RWPE2 (cell line): ENCODE results near the gene SBK1.

Source experiments
- ATAC-seq: fragments of 200-7000 bp; cut with Tn5 transposase; 3 replicates; pipeline ENCODE4 v1.9.1; 2021; ENCODE audit warnings: low read depth
- DNase-seq: peaks from one replicate; pipeline ENCODE4 v3.0.0-alpha.2; 2020; ENCODE audit warnings: low spot score
- H3K27ac ChIP-seq: fragments of 450-650 bp; 2 replicates; pipeline ENCODE4 v1.5.1; 2017; ENCODE audit warnings: mild to moderate bottlenecking; ENCODE audit not compliant: poor library complexity, severe bottlenecking
- H3K27me3 ChIP-seq: fragments of 250-450 bp; sonication (Bioruptor Pico); 2 replicates; pipeline ENCODE4 v1.5.1; 2021; ENCODE audit warnings: mild to moderate bottlenecking, moderate library complexity; ENCODE audit not compliant: insufficient read depth, poor library complexity, severe bottlenecking
- H3K36me3 ChIP-seq: fragments of 250-450 bp; sonication (Bioruptor Pico); 2 replicates; pipeline ENCODE4 v1.5.1; 2020; ENCODE audit warnings: low read depth, mild to moderate bottlenecking, moderate library complexity
- H3K4me1 ChIP-seq: fragments of 250-450 bp; sonication (Bioruptor Pico); 2 replicates; pipeline ENCODE4 v1.5.1; 2021; ENCODE audit warnings: mild to moderate bottlenecking, moderate library complexity; ENCODE audit not compliant: insufficient read depth, poor library complexity, severe bottlenecking
- H3K4me3 ChIP-seq: fragments of 250-450 bp; sonication (Bioruptor Pico); 2 replicates; pipeline ENCODE4 v1.5.1; 2021; ENCODE audit warnings: mild to moderate bottlenecking, moderate library complexity; ENCODE audit not compliant: severe bottlenecking
- H3K9me3 ChIP-seq: fragments of 250-450 bp; sonication (Bioruptor Pico); 2 replicates; pipeline ENCODE4 v1.5.1; 2021; ENCODE audit warnings: mild to moderate bottlenecking, moderate library complexity; ENCODE audit not compliant: severe bottlenecking
- TF ChIP-seq, protein P1 (sequence below): fragments of 450-650 bp; IDR thresholded peaks from one replicate; pipeline ENCODE4 v1.5.1; 2017; ENCODE audit warnings: mild to moderate bottlenecking, moderate library complexity; ENCODE audit not compliant: poor library complexity, severe bottlenecking

SBK1 gene

DNA sequence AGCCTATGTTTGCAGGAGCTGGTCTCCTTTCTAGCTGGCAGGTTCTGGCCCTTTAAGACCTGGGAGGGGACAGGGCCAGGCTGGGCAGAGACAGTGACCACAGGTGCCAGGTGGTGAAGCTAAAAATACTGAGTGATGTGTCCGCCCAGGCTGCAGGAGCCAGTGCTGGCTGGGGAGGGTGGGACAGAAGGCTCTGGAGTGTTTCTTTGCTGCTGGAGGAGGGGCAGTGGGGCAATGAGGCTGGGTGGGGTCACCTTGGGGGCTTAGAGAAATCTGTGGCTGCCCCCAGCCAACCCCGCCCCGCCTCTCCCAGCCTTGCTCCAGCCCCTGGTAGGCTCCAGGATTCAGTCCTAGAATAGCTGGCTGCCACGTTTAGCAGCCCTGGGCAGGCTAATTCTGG is 30.4 kb upstream of the SBK1 start:
- Histone ChIP-seq H3K4me1 (no peaks in the 10 kb centered on the region), H3K27me3 (no peaks in the 10 kb centered on the region), H3K9me3 (no peaks in the 10 kb centered on the region), H3K4me3 (no peak overlapping the region), H3K27ac (no peak overlapping the region), H3K36me3 (no peaks in the 10 kb centered on the region)
- DNase-seq: no peak
- ATAC-seq: 0 out of 3 replicates have a peak, but pooled peaks have one; percentile 28
- TF ChIP-seq, protein P1, sequence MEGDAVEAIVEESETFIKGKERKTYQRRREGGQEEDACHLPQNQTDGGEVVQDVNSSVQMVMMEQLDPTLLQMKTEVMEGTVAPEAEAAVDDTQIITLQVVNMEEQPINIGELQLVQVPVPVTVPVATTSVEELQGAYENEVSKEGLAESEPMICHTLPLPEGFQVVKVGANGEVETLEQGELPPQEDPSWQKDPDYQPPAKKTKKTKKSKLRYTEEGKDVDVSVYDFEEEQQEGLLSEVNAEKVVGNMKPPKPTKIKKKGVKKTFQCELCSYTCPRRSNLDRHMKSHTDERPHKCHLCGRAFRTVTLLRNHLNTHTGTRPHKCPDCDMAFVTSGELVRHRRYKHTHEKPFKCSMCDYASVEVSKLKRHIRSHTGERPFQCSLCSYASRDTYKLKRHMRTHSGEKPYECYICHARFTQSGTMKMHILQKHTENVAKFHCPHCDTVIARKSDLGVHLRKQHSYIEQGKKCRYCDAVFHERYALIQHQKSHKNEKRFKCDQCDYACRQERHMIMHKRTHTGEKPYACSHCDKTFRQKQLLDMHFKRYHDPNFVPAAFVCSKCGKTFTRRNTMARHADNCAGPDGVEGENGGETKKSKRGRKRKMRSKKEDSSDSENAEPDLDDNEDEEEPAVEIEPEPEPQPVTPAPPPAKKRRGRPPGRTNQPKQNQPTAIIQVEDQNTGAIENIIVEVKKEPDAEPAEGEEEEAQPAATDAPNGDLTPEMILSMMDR: no peak

DNA sequence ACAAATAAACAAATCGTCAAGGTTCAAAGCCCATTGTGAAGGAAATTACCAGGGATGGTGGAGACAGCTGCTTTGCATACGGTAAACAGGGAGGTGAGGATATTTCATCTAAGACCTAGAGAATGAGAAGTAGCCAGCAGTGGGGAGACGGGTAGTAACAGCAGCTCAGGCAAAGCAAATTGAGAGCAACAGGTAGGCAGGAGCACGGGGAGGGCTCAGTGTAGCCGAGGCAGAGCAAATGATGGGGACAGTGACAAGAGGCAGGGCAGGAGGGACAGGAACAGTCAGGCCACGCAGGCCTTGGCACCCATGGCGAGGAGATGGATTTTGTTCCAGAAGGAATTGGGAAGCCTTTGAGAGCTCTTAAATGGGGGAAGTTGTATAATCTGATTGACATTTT is 29.0 kb upstream of the SBK1 start:
- Histone ChIP-seq H3K27ac (no peak overlapping the region), H3K36me3 (no peaks in the 10 kb centered on the region), H3K27me3 (no peaks in the 10 kb centered on the region), H3K4me3 (no peak overlapping the region), H3K4me1 (no peaks in the 10 kb centered on the region), H3K9me3 (no peaks in the 10 kb centered on the region)
- ATAC-seq (no peak), DNase-seq (no peak)
- TF ChIP-seq, protein P1: no peak

DNA sequence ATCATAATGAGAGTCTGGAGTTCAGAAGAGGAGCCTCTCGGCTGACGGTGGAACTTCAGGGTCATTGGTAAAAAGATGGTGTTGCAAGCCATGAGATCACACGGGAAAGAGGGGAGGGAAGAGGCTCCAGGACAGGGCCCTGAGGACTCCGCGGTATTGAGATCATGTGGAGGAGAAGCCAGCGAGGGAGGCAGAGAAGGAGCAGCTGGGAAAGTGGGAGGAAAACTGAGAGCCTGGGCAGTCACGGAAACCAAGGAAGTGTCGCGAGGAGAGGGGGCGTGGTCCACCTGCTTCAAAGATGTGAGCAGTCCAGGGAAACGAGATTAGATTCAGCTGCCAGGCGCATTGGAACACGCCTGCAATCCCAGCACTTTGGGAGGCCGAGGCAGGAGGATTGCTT is 27.7 kb upstream of the SBK1 start:
- H3K4me3 ChIP-seq: no peak overlapping the region
- no peaks in the 10 kb centered on the region for H3K4me1 ChIP-seq
- H3K27ac ChIP-seq: no peak overlapping the region
- no peak for DNase-seq
- no peaks in the 10 kb centered on the region for H3K9me3 ChIP-seq
- peak; percentile 21; the same call in 1 of the 3 replicates for ATAC-seq
- H3K36me3 ChIP-seq: no peaks in the 10 kb centered on the region
- no peaks in the 10 kb centered on the region for H3K27me3 ChIP-seq
- TF ChIP-seq, protein P1: no peak

DNA sequence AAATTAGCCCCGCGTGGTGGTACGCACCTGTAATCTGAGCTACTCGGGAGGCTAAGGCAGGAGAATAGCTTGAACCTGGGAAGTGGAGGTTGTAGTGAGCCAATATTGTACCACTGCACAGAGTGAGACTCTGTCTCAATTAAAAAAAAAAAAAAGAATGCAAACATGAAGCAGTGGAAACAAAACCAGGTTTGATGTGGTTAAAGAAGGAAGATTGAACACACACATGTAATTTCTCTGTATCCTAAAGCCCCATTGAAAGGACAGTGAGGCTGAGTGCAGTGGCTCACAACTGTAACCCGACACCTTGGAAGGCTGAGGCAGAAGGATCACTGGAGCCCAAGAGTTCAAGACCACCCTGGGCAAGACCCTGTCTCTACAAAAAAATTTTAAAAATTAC is 26.5 kb upstream of the SBK1 start:
- TF ChIP-seq, protein P1: no peak
- Histone ChIP-seq H3K27ac (no peak overlapping the region), H3K4me1 (no peaks in the 10 kb centered on the region), H3K4me3 (no peak overlapping the region), H3K36me3 (no peaks in the 10 kb centered on the region), H3K27me3 (no peaks in the 10 kb centered on the region), H3K9me3 (no peaks in the 10 kb centered on the region)
- DNase-seq (no peak), ATAC-seq (no peak)

DNA sequence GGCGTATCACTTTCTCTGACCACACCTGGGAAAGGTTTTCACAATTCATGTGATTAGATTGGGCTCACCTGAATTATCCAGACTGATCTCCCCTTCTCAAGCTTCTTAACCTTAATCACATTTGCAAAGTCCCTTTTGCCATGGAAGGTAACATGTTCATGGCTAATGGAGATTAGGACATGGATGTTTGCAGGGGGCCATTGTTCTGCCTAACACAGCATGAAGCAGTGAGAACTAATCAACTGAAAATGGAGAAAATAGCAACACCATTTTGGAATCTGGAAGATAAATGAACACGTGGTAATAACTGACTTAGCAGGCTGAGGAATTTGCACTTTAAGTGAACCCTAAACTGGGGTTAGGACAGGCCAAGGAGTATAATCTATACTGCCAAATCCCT is 25.0 kb upstream of the SBK1 start:
- Histone ChIP-seq H3K36me3 (no peaks in the 10 kb centered on the region), H3K4me3 (no peak overlapping the region), H3K27ac (no peak overlapping the region), H3K27me3 (no peaks in the 10 kb centered on the region), H3K9me3 (peaks cover 2% of the 10 kb centered on the region), H3K4me1 (no peaks in the 10 kb centered on the region)
- ATAC-seq: no peak
- DNase-seq: no peak
- TF ChIP-seq, protein P1: no peak
